CD4-positive, alpha-beta T cell treated with Interleukin-1 beta for 1 hour (primary cell): Measurements from ENCODE around the gene RBPJ.
"Not testable (repeated sequence)": the region's sequence is repeated elsewhere in the genome, so short reads cannot be mapped to it uniquely, and the experiment has no call there.

Experiments used
- DNase-seq, 2 donors: peaks; one replicate each; pipeline ENCODE4 v3.0.0-alpha.2; 2020 to 2022

The RBPJ gene

GRCh38 chr4:26302031-26302899 is 18.5 kb upstream of the RBPJ start:
- no peak for DNase-seq

GRCh38 chr4:26303008-26303407 is 17.8 kb upstream of the RBPJ start:
- DNase-seq, result no peak

DNA sequence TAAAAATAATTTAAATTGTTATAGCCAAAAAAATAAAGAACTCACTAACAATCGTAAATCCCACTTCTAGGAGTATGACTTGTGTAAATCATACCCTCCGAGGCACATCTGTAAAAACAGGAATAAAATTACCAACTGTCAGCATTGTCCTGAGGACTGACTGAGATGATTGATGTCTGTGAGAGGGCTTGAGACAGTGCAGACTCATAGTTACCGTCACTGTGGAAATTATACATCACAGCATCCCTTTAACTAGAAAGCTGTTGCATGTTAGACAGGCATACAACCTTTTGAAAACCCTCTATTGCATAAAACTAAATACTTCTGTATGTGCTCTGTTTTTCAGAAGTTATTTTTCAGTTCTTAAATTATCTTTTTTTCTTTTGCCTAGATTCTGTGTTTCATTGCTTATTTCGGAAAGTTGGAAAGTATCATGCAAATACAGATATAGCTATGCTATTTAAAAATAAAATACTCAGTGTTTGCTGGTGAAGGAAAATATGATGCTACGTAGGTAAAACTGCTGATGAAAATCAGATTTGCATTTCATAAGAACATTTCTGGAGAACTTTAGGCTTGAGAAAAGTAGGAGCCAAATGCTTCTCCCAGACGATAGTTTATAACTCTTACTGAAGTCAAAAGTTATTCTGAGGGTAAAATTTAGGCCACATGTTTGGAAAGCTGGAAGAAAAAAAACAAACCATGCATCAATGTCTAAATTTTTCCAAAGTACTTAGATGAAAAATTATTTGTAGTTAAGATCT is 13.6 kb upstream of the RBPJ start:
- no peak for DNase-seq

DNA sequence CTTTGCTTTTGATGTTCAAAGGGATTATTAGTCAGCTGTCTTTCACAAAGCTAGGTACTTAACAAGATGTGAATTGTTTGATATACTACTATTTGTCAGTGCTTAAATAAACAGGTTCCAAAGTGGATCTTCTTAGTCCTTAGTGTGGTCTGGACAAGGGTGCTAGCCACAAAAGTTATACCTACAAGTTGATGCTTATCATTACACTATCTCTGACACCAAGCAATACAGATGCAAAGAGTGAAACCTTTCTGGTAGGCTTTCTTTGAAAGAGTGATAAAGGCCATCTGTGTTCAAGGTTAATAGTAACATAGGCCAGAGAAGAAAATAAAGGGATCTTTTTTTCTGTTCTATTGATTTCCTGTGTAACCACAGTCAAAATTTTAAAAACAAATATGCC is 12.2 kb upstream of the RBPJ start:
- DNase-seq, result peak in 1 of 2 donors; percentile 28

GRCh38 chr4:26310264-26310663 is 10.6 kb upstream of the RBPJ start:
- no peak for DNase-seq

DNA sequence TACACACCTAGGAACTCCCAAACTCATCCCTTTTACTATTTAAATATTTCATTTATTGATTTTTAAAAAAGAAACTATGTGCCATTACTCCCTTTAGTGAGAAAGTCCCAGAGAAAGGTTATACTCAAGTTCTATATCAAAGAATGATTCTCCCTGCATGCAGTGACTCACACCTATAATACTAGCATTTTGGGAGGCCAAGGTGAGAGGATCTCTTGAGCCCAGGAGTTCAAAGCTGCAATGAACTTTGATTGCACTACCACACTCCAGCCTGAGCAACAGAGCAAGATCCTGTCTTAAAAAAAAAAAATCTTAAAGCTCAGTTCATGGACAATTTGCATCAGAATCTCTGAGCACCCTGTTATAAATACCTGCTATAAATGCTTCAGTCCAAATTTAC is 9.2 kb upstream of the RBPJ start:
- DNase-seq, result no peak

DNA sequence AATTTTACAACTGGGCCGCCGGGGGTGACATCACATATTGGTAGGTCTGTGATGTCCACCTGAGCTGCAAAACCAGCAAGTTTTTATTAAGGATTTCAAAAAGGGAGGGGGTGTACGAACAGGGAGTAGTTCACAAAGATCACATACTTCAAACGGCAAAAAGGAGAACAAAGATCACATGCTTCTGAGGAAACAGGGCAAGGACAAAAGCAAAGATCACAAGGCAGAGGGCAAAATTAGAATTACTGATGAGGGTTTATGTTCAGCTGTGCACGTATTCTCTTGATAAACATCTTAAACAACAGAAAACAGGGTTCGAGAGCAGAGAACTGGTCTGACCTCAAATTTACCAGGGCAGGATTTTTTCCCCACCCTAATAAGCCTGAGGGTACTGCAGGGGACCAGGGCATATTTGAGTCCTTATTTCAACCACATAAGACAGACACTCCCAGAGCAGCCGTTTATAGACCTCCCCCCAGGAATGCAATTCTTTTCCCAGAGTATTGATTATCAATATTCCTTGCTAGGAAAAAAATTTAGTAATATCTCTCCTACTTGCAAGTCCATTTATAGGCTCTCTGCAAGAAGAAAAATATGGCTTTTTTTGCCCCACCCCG is 5.4 kb upstream of the RBPJ start:
- DNase-seq, result not testable (repeated sequence)

- no peak for DNase-seq
These were observed 3.0 kb upstream of the RBPJ start for GRCh38 chr4:26317766-26318165.

- peak; percentile 98 to 99 for DNase-seq
These were observed 1.3 kb upstream of the RBPJ start for GRCh38 chr4:26319467-26319948.

DNA sequence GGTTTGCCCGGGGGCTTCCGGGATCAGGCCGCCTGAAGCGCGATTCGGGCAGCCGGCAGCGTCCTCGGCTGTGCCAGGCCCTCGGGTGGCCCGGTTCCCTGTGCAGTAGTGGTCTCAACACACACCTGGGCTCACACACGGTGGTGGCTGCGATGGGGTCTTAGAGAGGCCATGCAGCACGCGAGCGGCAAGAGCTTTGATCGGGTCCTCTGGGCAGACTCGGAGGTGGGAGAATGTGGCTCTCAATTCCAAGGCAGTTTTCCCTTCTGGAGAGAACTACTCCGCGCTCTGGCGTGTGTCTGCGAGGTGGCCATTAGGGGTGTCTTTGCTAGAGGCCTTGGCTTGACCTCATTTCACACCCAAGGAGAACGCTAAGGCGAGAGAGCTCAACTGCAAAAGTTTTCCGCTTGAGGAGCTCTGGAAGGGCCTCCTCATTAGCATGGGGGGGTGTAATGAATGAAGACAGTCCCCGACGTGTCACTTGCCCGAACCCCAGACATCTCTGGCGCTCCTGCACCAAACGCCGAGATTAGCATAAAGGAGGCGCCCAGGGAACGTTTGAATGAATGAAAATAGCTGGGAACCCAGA is 771 bp upstream of the RBPJ start:
- peak; percentile 23 to 52 for DNase-seq

- peak in 1 of 2 donors; percentile 13 for DNase-seq
These were observed 783 bp downstream of the RBPJ start for GRCh38 chr4:26321373-26322221.

DNA sequence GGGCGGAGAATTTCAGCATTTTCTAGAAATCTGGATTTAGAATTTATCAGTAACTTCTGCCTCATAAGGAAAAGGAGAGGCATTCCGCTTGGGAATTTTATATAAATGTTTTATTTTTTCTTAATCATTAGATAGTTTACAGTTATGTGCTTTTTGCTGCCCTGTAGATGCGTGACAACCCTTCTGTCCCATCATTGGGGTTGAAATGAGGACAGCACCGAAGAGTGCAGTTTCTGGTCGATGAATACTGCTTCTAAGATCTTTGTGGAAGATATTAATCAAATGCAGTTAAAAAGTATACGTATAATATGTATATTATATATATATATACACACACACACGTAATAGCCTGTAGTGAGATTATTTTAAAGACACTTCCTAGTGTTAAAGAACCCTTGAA is 1.5 kb downstream of the RBPJ start:
- DNase-seq, result no peak

GRCh38 chr4:26323821-26324220 is 3.0 kb downstream of the RBPJ start:
- DNase-seq, result no peak

- DNase-seq, result peak in 1 of 2 donors; percentile 64
These were observed 4.4 kb downstream of the RBPJ start for GRCh38 chr4:26325191-26325590.

DNA sequence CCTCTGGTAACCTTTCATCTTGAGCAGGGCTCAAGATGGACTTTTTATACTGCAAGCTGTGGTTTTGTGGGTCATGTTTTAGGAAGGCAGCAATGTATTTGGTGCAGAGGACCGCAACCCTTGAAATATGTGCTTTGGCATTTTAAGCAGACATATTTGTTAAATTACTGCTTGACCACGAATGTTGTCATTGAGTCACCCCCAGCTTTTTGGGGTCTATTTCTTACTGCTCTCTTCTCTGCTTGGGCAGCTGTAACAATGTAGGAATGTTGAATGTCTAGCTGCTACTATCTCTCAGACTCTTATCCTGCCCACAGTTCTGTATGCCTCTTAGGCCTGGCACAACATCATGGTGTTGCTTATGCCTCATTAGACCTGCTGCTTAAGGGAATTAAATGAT is 6.0 kb downstream of the RBPJ start:
- DNase-seq, result no peak

- DNase-seq, result peak; percentile 5 to 67
These were observed 9.5 kb downstream of the RBPJ start for GRCh38 chr4:26330186-26330787.

DNA sequence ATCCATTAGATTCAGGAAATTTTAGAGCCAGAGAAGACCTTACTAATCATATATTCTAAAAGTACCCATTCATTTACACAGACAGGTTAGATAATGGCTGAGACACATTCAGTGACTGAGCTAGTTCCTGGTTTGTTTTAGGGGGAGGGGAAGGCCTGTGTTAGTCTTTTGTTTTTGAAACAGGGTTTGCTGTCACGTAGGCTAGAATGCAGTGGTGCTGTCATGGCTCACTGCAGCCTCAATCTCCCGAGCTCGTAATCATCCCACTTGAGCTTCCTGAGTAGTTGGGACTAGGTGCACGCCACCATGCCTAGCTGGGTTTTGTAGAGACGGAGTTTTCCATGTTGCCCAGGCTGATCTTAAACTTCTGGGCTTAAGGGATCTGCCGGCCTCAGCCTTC is 10.1 kb downstream of the RBPJ start:
- no peak for DNase-seq

GRCh38 chr4:26331380-26331950 is 10.7 kb downstream of the RBPJ start:
- DNase-seq, result no peak

- no peak for DNase-seq
These were observed 13.6 kb downstream of the RBPJ start for GRCh38 chr4:26334366-26334765.

- DNase-seq, result no peak
These were observed 16.8 kb downstream of the RBPJ start for GRCh38 chr4:26337612-26338011.

- no peak for DNase-seq
These were observed 21.7 kb downstream of the RBPJ start for GRCh38 chr4:26342328-26343037.
